ENCODE measurements around the gene ABCC4. TPM values are rescaled to one million over a fixed set of nuclear protein-coding genes. Genes with fewer than 3 reads are reported as not detected.

The ABCC4 gene
- total and polyA plus RNA-seq, 8 donors: 1.5 to 87.2 (median 29.7) TPM

DNA sequence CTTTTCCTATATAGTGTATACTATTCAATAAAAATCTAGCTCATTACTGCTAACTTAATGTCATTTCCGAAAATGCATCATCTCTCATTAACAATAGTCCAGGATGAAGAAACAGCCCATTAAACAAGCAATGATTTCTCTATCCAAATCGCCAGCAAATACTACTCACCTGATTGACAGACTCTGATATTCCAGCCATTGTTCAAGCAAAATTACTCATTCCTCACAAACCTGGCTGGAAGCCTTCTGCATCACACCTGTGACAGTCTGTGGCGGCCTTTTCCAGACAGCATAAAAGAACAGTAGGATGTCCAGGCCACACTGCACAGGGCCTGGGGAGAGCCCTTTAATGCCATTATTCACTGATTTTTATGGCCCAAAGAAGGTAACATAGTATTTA lies 115.9 kb downstream of the ABCC4 start:
- 83 to 89% (median 84%) methylated on average over 3 of the region's 3 CpGs for WGBS, 5 donors
- no peak for DNase-seq
- Histone ChIP-seq H3K27ac (no peak overlapping the region), H3K36me3 (no peaks in the 10 kb centered on the region), H3K4me3 (no peak overlapping the region), H3K9me3 (no peaks in the 10 kb centered on the region), H3K4me1 (peaks cover 0 to 20% (median 2%) of the 10 kb centered on the region in 4 donors), H3K27me3 (no peaks in the 10 kb centered on the region)
- intact Hi-C loops (cut with DNase I; ENCODE audit: low total_unique reads): loop anchor here (5.0 kb wide), 1 partner anchor 222 kb away; no protein-coding TSS in a partner anchor
- no peak for TF ChIP-seq EP300 (IDR thresholded peaks at IDR 0.05)
- TF ChIP-seq POLR2A (IDR thresholded peaks at IDR 0.05): no peak
- TF ChIP-seq POLR2AphosphoS5 (IDR thresholded peaks at IDR 0.05): no peak
- TF ChIP-seq, protein P1, sequence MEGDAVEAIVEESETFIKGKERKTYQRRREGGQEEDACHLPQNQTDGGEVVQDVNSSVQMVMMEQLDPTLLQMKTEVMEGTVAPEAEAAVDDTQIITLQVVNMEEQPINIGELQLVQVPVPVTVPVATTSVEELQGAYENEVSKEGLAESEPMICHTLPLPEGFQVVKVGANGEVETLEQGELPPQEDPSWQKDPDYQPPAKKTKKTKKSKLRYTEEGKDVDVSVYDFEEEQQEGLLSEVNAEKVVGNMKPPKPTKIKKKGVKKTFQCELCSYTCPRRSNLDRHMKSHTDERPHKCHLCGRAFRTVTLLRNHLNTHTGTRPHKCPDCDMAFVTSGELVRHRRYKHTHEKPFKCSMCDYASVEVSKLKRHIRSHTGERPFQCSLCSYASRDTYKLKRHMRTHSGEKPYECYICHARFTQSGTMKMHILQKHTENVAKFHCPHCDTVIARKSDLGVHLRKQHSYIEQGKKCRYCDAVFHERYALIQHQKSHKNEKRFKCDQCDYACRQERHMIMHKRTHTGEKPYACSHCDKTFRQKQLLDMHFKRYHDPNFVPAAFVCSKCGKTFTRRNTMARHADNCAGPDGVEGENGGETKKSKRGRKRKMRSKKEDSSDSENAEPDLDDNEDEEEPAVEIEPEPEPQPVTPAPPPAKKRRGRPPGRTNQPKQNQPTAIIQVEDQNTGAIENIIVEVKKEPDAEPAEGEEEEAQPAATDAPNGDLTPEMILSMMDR (IDR thresholded peaks at IDR 0.05): no peak

DNA sequence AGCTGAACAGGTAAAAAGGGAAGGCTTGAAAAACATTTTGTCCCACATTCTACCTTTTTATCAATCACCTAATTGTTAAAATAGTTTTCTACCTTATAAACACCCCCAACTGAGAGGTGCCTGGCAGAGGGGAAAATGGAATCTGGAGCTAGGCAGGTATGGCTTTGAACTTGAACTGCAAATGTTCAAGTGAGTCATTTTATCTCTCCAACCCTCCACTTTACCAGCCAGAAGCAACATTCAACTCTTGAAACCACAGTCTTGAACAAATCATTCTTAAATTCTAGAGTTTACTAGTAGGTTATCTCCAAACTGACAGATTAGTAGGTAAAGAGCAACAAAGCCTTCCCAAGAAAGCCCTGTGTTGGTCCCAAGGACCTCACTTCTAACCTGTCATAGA lies 116.9 kb downstream of the ABCC4 start:
- H3K27me3 ChIP-seq: no peaks in the 10 kb centered on the region
- no peaks in the 10 kb centered on the region for H3K9me3 ChIP-seq
- peaks cover 0 to 18% (median 2%) of the 10 kb centered on the region in 4 donors for H3K4me1 ChIP-seq
- TF ChIP-seq EP300 (IDR thresholded peaks at IDR 0.05) (no peak), POLR2A (IDR thresholded peaks at IDR 0.05) (no peak), POLR2AphosphoS5 (IDR thresholded peaks at IDR 0.05) (no peak)
- TF ChIP-seq, protein P1 (IDR thresholded peaks at IDR 0.05): no peak
- no peak for DNase-seq
- intact Hi-C loops (cut with DNase I; ENCODE audit: low total_unique reads): no loop called here
- H3K27ac ChIP-seq: no peak overlapping the region
- H3K4me3 ChIP-seq: no peak overlapping the region
- H3K36me3 ChIP-seq: no peaks in the 10 kb centered on the region

DNA sequence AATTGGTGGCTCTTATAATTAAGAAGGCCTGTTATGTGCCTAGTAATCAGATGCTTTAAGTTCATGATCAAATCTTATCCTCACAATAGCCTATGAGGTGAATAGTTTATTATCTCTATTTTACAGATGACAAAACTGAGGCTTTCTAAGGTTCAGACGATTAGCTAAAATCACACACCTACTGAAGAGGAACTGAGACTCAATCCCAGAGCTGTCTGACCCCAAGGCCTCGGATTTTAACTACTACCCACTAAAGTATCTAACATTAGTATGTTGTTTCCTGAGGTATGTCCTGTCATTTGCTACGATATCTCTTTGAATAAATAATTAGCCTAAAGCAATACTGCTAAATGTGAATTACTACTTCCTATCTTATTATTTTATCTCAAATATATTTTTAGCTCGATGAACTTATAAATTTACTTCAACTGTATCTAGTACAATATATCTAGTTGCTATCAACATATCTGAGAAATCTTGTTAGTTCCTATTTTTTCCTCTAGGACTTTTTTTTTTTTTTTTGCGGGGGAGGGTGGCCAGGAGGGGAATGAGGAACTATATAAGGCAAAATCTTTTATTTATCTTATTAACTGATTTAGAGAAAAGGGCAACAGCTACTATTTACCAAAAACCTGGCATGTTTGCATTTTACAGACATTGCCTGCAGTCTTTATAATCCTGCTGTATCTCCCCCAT lies 118.5 kb downstream of the ABCC4 start:
- 58 to 68% (median 63%) methylated on average over 5 of the region's 5 CpGs for WGBS, 5 donors
- H3K4me1 ChIP-seq: peaks cover 0 to 16% (median 2%) of the 10 kb centered on the region in 4 donors
- H3K9me3 ChIP-seq: no peaks in the 10 kb centered on the region
- no peak for DNase-seq
- no peak overlapping the region for H3K27ac ChIP-seq
- intact Hi-C loops (cut with DNase I; ENCODE audit: low total_unique reads): no loop called here
- no peaks in the 10 kb centered on the region for H3K27me3 ChIP-seq
- H3K36me3 ChIP-seq: peaks cover 0 to 9% (median 6%) of the 10 kb centered on the region in 4 donors
- H3K4me3 ChIP-seq: no peak overlapping the region
- no peak for TF ChIP-seq EP300 (IDR thresholded peaks at IDR 0.05)
- TF ChIP-seq POLR2AphosphoS5 (IDR thresholded peaks at IDR 0.05): no peak
- TF ChIP-seq, protein P1 (IDR thresholded peaks at IDR 0.05): no peak
- no peak for TF ChIP-seq POLR2A (IDR thresholded peaks at IDR 0.05)

DNA sequence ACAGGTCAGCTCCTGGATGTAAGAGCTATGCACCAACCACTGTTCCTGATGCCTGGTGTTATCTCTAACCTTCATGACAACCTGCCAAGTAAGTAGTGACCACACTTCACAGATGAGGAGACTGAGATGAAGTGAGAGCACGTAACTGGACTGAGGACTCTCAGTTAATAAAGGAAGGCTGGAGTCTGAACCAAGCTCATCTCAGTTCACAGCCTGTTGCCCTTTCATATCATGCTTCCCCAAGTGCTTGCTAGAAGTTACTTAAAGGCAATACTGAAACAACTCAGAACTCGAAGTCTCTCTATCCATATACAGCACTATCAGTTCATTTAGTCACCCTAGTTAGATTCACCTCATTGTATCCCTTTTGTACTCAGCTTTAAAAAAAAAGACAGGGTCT lies 119.7 kb downstream of the ABCC4 start:
- no peak for DNase-seq
- Histone ChIP-seq H3K4me3 (no peak overlapping the region), H3K36me3 (peaks cover 0 to 18% (median 13%) of the 10 kb centered on the region in 4 donors), H3K4me1 (peaks cover 0 to 16% (median 2%) of the 10 kb centered on the region in 4 donors), H3K27me3 (no peaks in the 10 kb centered on the region), H3K9me3 (no peaks in the 10 kb centered on the region), H3K27ac (no peak overlapping the region)
- TF ChIP-seq POLR2A (IDR thresholded peaks at IDR 0.05) (no peak), EP300 (IDR thresholded peaks at IDR 0.05) (no peak), POLR2AphosphoS5 (IDR thresholded peaks at IDR 0.05) (no peak)
- TF ChIP-seq, protein P1 (IDR thresholded peaks at IDR 0.05): no peak
- 65 to 87% (median 85%) methylated on average over 2 of the region's 2 CpGs for WGBS, 5 donors
- intact Hi-C loops (cut with DNase I; ENCODE audit: low total_unique reads): no loop called here

Measured in stomach (tissue), 9 donors.